ENCODE measurements around the gene ATXN1. TPM values are rescaled to one million over a fixed set of nuclear protein-coding genes. Genes with fewer than 3 reads are reported as not detected.

ATXN1 gene
- total RNA-seq, 4 donors from 2014 or later = 16.3 to 52.2 (median 25.7) TPM

GRCh38 chr6:16431106-16431505 lies 330.2 kb downstream of the ATXN1 start:
- intact Hi-C loops (cut with DNase I; ENCODE audit: low total_unique reads) = no loop called here
- 53 to 71% methylated on average over 3 of the region's 3 CpGs for WGBS, 2 donors
- H3K4me3 ChIP-seq (ENCODE audit: low read depth, poor library complexity, severe bottlenecking) = no peak overlapping the region
- DNase-seq (ENCODE audit: low spot score in 2 of 2) = no peak
- TF ChIP-seq CTCF (IDR thresholded peaks at IDR 0.05) (no peak), POLR2A (IDR thresholded peaks at IDR 0.05) (no peak)

- H3K4me3 ChIP-seq (ENCODE audit: low read depth, poor library complexity, severe bottlenecking) = no peak overlapping the region
- intact Hi-C loops (cut with DNase I; ENCODE audit: low total_unique reads) = no loop called here
- WGBS, 2 donors = 80 to 88% methylated on average over 9 of the region's 9 CpGs
- TF ChIP-seq CTCF (IDR thresholded peaks at IDR 0.05) (no peak), POLR2A (IDR thresholded peaks at IDR 0.05) (no peak)
- no peak for DNase-seq (ENCODE audit: low spot score in 2 of 2)
These were observed 330.7 kb downstream of the ATXN1 start for GRCh38 chr6:16430391-16431089.

GRCh38 chr6:16429669-16430068 lies 331.6 kb downstream of the ATXN1 start:
- TF ChIP-seq POLR2A (IDR thresholded peaks at IDR 0.05) (no peak), CTCF (IDR thresholded peaks at IDR 0.05) (no peak)
- 97% methylated on average over 10 of the region's 10 CpGs for WGBS, 2 donors
- no peak for DNase-seq (ENCODE audit: low spot score in 2 of 2)
- H3K4me3 ChIP-seq (ENCODE audit: low read depth, poor library complexity, severe bottlenecking) = no peak overlapping the region
- intact Hi-C loops (cut with DNase I; ENCODE audit: low total_unique reads) = no loop called here

- TF ChIP-seq CTCF (IDR thresholded peaks at IDR 0.05) = no peak
- TF ChIP-seq POLR2A (IDR thresholded peaks at IDR 0.05) = no peak
- H3K4me3 ChIP-seq (ENCODE audit: low read depth, poor library complexity, severe bottlenecking) = no peak overlapping the region
- intact Hi-C loops (cut with DNase I; ENCODE audit: low total_unique reads) = no loop called here
- WGBS, 2 donors = 67 to 71% methylated on average over 6 of the region's 6 CpGs
- no peak for DNase-seq (ENCODE audit: low spot score in 2 of 2)
These were observed 334.1 kb downstream of the ATXN1 start for GRCh38 chr6:16427124-16427523.

- no peak for TF ChIP-seq POLR2A (IDR thresholded peaks at IDR 0.05)
- no peak for TF ChIP-seq CTCF (IDR thresholded peaks at IDR 0.05)
- DNase-seq (ENCODE audit: low spot score in 2 of 2) = no peak
- 88 to 91% methylated on average over 4 of the region's 4 CpGs for WGBS, 2 donors
- H3K4me3 ChIP-seq (ENCODE audit: low read depth, poor library complexity, severe bottlenecking) = no peak overlapping the region
- intact Hi-C loops (cut with DNase I; ENCODE audit: low total_unique reads) = no loop called here
These were observed 335.2 kb downstream of the ATXN1 start for GRCh38 chr6:16425881-16426615.

Data from lower leg skin (tissue), 4 donors.